RWPE2 (cell line): ENCODE results near the gene RELN.

Source experiments
- ATAC-seq: fragments of 200-7000 bp; cut with Tn5 transposase; 3 replicates; pipeline ENCODE4 v1.9.1; 2021; ENCODE audit warnings: low read depth
- DNase-seq: peaks from one replicate; pipeline ENCODE4 v3.0.0-alpha.2; 2020; ENCODE audit warnings: low spot score
- H3K27ac ChIP-seq: fragments of 450-650 bp; 2 replicates; pipeline ENCODE4 v1.5.1; 2017; ENCODE audit warnings: mild to moderate bottlenecking; ENCODE audit not compliant: poor library complexity, severe bottlenecking
- H3K27me3 ChIP-seq: fragments of 250-450 bp; sonication (Bioruptor Pico); 2 replicates; pipeline ENCODE4 v1.5.1; 2021; ENCODE audit warnings: mild to moderate bottlenecking, moderate library complexity; ENCODE audit not compliant: insufficient read depth, poor library complexity, severe bottlenecking
- H3K36me3 ChIP-seq: fragments of 250-450 bp; sonication (Bioruptor Pico); 2 replicates; pipeline ENCODE4 v1.5.1; 2020; ENCODE audit warnings: low read depth, mild to moderate bottlenecking, moderate library complexity
- H3K4me1 ChIP-seq: fragments of 250-450 bp; sonication (Bioruptor Pico); 2 replicates; pipeline ENCODE4 v1.5.1; 2021; ENCODE audit warnings: mild to moderate bottlenecking, moderate library complexity; ENCODE audit not compliant: insufficient read depth, poor library complexity, severe bottlenecking
- H3K4me3 ChIP-seq: fragments of 250-450 bp; sonication (Bioruptor Pico); 2 replicates; pipeline ENCODE4 v1.5.1; 2021; ENCODE audit warnings: mild to moderate bottlenecking, moderate library complexity; ENCODE audit not compliant: severe bottlenecking
- H3K9me3 ChIP-seq: fragments of 250-450 bp; sonication (Bioruptor Pico); 2 replicates; pipeline ENCODE4 v1.5.1; 2021; ENCODE audit warnings: mild to moderate bottlenecking, moderate library complexity; ENCODE audit not compliant: severe bottlenecking
- TF ChIP-seq, protein P1 (sequence below): fragments of 450-650 bp; IDR thresholded peaks from one replicate; pipeline ENCODE4 v1.5.1; 2017; ENCODE audit warnings: mild to moderate bottlenecking, moderate library complexity; ENCODE audit not compliant: poor library complexity, severe bottlenecking

RELN gene

DNA sequence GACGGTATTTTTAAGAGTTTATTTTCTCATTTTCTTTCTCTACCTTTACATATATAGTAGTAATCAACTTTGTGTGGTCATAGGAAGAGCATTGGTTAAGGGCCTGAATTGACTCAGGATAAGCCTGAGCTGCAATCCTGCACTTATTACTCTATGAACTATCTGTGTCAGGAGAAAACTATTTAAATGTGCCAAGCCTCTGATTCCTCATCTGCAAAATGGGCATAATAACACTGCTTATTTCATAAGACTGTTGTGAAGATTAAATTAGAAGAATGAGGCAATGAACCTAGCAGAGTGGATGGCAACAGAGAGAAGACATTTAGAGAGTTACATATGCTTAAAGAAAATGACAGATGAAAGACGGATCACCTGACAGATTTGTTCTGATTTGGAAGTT is 175.5 kb downstream of the RELN start:
- Histone ChIP-seq H3K27ac (no peak overlapping the region), H3K9me3 (no peaks in the 10 kb centered on the region), H3K4me1 (no peaks in the 10 kb centered on the region), H3K4me3 (no peak overlapping the region), H3K36me3 (no peaks in the 10 kb centered on the region), H3K27me3 (peaks cover 4% of the 10 kb centered on the region)
- TF ChIP-seq, protein P1, sequence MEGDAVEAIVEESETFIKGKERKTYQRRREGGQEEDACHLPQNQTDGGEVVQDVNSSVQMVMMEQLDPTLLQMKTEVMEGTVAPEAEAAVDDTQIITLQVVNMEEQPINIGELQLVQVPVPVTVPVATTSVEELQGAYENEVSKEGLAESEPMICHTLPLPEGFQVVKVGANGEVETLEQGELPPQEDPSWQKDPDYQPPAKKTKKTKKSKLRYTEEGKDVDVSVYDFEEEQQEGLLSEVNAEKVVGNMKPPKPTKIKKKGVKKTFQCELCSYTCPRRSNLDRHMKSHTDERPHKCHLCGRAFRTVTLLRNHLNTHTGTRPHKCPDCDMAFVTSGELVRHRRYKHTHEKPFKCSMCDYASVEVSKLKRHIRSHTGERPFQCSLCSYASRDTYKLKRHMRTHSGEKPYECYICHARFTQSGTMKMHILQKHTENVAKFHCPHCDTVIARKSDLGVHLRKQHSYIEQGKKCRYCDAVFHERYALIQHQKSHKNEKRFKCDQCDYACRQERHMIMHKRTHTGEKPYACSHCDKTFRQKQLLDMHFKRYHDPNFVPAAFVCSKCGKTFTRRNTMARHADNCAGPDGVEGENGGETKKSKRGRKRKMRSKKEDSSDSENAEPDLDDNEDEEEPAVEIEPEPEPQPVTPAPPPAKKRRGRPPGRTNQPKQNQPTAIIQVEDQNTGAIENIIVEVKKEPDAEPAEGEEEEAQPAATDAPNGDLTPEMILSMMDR = no peak
- ATAC-seq (no peak), DNase-seq (no peak)

DNA sequence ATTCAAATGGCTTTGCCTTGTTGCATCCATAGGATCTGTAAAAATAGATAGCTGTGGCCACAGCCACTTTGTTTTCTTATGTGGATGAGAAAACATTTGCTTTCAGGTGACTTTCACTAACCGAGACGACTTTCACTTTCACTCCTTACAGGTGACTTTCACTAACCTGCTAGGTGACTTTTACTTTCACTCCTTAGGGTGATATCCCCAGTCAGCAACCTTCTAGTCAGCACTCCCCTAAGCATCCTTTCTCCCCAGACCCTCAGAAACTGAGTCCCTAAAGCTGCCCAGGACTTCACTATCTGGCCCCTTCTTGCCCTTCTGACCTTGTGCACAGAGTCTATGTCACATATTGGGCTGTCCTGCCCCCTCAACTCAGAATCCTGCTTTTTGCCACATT is 177.5 kb downstream of the RELN start:
- Histone ChIP-seq H3K4me1 (no peaks in the 10 kb centered on the region), H3K27ac (no peak overlapping the region), H3K36me3 (no peaks in the 10 kb centered on the region), H3K4me3 (no peak overlapping the region), H3K27me3 (no peaks in the 10 kb centered on the region), H3K9me3 (no peaks in the 10 kb centered on the region)
- TF ChIP-seq, protein P1 = no peak
- DNase-seq = no peak
- ATAC-seq = no peak

DNA sequence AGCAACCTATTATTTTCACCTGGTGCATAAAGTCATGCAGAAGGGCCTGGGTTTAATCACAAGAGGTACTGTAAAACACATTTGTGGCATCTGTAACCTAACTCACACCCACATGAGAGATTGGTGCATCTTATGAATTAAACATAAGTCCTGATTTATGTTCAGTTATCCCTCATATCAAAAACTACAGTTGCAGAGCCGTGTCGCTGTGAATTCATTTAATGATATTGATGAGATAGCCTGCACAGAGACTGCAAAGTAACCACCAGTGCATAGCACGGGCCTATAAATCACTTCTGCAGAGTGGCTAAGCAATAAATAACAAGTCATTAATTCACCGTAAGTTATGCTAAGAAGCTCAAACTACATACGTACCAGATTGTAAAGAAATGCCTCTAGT is 178.2 kb downstream of the RELN start:
- H3K4me3 ChIP-seq = no peak overlapping the region
- TF ChIP-seq, protein P1 = no peak
- no peaks in the 10 kb centered on the region for H3K9me3 ChIP-seq
- ATAC-seq = no peak
- DNase-seq = no peak
- H3K36me3 ChIP-seq = no peaks in the 10 kb centered on the region
- H3K4me1 ChIP-seq = no peaks in the 10 kb centered on the region
- no peak overlapping the region for H3K27ac ChIP-seq
- no peaks in the 10 kb centered on the region for H3K27me3 ChIP-seq

DNA sequence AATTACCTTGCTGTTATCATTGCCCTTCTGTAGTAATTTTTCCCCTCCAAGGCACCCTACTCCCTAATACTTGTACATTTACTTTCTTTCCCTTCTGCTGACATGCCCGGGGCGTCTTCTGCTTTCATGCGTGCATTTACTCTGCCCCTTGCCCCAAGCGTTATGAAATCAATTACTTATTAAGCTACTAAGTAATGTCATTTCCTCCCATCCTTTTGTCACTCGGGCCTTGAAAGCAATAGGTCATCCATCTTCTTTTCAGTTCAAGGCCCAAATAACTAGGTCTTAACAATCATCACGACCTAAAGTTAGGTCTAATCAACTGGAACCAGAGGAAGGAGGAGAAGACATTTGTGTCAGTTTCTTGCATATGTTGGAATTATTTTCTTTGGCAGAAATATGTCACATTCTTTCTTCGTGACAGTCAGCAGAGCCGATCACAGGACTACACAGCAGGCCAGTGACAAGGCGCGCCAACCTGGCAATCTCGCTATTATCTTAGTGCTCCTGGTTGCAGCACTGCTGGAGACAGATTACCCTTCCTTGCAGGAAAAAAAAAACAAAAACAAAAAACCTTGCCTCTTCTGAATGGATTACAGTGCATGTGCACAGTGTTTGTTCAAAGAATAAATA is 179.2 kb downstream of the RELN start:
- Histone ChIP-seq H3K4me3 (no peak overlapping the region), H3K27me3 (no peaks in the 10 kb centered on the region), H3K9me3 (no peaks in the 10 kb centered on the region), H3K4me1 (no peaks in the 10 kb centered on the region), H3K27ac (no peak overlapping the region), H3K36me3 (no peaks in the 10 kb centered on the region)
- TF ChIP-seq, protein P1 = no peak
- DNase-seq = no peak
- no peak for ATAC-seq

DNA sequence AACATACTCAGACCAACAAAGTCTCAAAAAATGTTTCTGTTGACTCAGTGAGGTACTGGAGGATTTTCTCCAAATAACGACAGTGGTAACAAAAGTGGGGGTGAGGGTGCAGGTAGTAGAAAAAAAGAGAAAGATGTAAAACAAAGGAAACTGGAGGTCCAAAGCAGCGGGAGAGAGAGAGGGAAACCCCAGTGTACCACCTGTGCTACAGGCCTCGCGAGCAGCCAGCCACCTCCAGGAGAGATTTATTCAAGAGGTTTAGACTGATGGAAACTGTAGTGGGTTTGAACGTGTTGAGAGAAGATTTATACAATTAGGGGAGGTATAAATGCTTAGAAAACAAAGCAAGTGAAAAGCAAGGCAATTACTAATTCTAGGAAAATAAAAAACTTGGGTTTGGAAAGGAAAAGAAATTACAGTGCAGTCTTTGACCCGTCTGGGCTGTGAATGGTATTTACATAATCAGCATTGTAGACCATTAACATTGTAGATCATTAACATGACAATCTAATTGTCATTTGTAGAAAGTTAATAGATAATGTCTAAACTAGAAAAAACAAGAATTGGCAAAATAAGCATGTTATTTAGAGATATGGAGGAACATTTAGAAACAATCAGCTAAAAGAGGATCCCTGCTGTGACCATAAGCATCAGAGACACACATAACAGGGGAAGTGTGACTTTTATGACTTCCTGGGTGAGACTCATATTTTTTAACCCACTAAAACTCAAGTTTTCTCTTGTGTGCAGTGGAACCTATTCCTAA is 180.0 kb downstream of the RELN start:
- Histone ChIP-seq H3K27ac (no peak overlapping the region), H3K4me3 (no peak overlapping the region), H3K27me3 (no peaks in the 10 kb centered on the region), H3K4me1 (no peaks in the 10 kb centered on the region), H3K36me3 (no peaks in the 10 kb centered on the region), H3K9me3 (no peaks in the 10 kb centered on the region)
- TF ChIP-seq, protein P1 = no peak
- ATAC-seq (no peak), DNase-seq (no peak)
